ENCODE data around the gene APOO. TPM values are rescaled to one million over a fixed set of nuclear protein-coding genes. Genes with fewer than 3 reads are reported as not detected.
A peak's percentile ranks its signal among the peaks of the same experiment; 100 is the strongest.
"Not testable (repeated sequence)": the region's sequence is repeated elsewhere in the genome, so short reads cannot be mapped to it uniquely, and the experiment has no call there.

The APOO gene
- total RNA-seq, 1 donor from 2014 or later = 11.2 TPM

- ATAC-seq (no peak), DNase-seq (ENCODE audit: low spot score) (no peak)
Observed at GRCh38 chrX:23904096-23904495, 3.6 kb downstream of the APOO start.

GRCh38 chrX:23902419-23902818 is 5.3 kb downstream of the APOO start:
- peak; percentile 82 for ATAC-seq
- DNase-seq (ENCODE audit: low spot score) = no peak

- peak; percentile 56 for DNase-seq (ENCODE audit: low spot score)
- ATAC-seq = peak; percentile 95
Observed at GRCh38 chrX:23901805-23902204, 5.9 kb downstream of the APOO start.

- ATAC-seq (peak; percentile 14), DNase-seq (ENCODE audit: low spot score) (no peak)
Observed at GRCh38 chrX:23901060-23901459, 6.7 kb downstream of the APOO start.

GRCh38 chrX:23900220-23900797 is 7.4 kb downstream of the APOO start:
- no peak for DNase-seq (ENCODE audit: low spot score)
- no peak for ATAC-seq

DNA sequence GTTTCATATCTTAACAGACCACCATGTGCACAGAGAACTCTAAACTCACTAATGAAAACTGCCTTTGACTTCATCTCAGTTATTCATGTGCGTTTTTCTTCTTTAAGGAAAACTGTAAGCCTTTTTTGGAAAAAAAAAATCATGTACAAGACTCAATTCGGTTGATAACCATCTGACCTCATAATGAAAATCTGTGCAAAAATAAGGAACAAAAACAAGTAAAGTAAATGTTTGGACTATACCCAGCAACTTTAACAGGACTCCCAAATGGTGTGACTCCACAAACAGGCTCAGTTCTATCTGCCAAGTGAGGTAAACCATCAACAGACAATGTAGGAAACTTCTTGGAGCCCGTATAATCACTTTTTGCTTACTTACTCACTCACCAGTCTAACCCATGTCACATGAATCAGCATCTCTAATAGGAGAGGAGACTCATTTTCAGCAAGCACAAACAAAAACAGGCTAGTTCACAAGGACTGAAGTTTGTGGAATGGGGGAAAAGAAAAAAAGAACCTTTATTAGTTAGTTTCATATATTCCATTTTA is 9.3 kb downstream of the APOO start:
- ATAC-seq (no peak), DNase-seq (ENCODE audit: low spot score) (no peak)

DNA sequence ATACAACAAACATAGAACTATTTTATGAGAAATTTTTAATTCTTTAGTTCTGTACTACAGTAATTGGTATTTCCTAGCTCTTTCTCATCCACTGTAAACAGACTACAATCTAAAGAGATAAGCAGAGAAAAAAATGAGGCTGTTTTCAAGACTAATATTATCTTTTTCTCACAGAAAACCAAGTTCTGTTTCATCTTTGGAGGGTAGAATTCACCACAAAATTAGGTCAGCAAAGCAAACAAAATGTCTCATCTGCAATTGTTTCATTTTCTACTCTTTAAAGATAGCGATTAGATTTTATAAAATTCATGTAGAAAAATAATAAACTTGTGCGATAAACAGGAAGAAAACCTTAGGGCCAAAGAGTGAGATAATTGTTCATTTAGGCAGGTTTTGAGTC is 10.8 kb downstream of the APOO start:
- DNase-seq (ENCODE audit: low spot score) = no peak
- ATAC-seq = no peak

GRCh38 chrX:23896539-23896938 is 11.2 kb downstream of the APOO start:
- not testable (repeated sequence) for DNase-seq (ENCODE audit: low spot score); ATAC-seq

GRCh38 chrX:23894993-23895392 is 12.7 kb downstream of the APOO start:
- not testable (repeated sequence) for ATAC-seq; DNase-seq (ENCODE audit: low spot score)

DNA sequence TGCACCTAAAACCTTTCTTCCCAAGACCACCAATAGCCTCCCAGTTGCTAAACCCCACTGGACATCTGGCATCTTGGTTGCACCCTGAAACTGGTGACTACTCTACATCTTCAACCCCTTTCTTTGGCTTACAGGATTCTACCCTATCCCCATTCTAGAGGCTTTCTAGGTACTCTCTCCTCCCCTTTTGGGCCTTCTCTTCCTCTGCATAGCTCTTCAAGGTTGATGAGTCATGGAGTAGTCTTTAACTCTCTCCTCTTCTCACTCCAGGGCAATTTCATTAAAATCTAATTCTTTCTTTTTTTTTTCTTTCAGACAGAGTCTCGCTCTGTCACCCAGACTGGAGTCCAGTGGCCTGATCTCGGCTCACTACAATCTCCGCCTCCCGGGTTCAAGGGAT is 16.8 kb downstream of the APOO start:
- ATAC-seq (no peak), DNase-seq (ENCODE audit: low spot score) (no peak)

DNA sequence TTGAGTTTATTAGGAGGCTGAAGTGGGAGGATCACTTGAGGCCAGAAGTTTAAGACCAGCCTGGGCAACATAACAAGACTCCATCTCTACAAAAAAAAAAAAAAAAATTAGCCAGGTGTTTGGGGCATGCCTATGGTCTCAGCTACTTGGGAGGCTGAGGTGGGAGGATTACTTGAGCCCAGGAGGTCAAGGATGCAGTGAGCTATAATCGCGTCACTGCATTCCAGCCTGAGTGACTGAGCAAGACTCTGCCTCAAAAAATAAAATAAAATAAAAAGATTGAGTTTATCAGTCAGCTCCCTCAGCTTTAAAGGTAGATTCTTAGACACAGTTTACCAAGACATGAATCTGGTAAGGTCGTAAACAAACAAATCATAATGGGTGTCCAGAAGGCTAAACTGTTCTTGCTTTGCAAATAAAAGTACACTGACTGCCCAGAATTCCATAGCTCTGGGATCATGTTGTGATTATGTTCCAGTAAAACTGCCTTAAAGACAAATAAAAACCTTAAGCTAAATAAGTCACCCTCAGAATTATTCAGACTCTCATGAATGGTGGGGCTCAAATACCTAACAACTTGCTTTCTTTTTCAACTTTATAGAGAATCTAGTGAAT is 18.7 kb downstream of the APOO start:
- no peak for ATAC-seq
- DNase-seq (ENCODE audit: low spot score) = no peak

GRCh38 chrX:23887918-23888317 is 19.8 kb downstream of the APOO start:
- DNase-seq (ENCODE audit: low spot score) (no peak), ATAC-seq (peak; percentile 47)

DNA sequence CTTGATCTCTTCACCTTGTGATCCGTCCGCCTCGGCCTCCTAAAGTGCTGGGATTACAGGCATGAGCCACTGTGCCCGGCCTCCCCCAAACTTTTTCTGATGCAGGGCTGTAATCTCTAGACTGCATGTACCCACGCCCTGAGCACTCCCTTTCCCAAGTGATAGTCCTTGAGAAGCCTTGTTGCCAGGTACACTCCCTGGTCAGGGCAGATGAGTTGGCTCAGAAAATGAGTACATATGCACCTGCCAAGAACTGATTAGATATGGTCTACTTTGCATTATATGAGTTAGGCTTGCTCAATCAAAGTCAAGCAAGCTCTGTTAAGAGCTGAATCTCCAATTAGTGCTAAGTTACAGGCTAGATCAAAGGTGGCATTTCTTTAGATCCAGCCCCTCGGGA is 20.3 kb downstream of the APOO start:
- no peak for DNase-seq (ENCODE audit: low spot score)
- ATAC-seq = peak; percentile 51

DNA sequence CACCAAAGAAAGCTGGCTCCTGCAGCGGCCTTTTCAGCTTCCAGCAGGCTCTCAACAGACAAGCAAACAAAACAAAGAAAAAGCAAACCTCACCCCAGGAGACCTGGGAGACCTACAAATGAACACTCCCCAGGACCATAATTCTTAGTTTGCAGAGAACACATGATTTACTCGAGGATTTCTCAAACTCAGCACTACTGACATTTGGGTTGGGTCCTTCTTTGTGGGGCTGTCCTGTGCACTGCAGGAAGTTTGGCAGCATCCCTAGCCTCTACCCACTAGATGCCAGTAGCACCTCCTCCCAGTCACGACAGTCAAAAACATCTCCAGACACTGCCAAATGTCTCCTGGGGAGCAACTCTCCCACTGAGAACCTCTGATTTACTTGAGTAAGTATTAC is 21.9 kb downstream of the APOO start:
- DNase-seq (ENCODE audit: low spot score) = no peak
- peak; percentile 17 for ATAC-seq

DNA sequence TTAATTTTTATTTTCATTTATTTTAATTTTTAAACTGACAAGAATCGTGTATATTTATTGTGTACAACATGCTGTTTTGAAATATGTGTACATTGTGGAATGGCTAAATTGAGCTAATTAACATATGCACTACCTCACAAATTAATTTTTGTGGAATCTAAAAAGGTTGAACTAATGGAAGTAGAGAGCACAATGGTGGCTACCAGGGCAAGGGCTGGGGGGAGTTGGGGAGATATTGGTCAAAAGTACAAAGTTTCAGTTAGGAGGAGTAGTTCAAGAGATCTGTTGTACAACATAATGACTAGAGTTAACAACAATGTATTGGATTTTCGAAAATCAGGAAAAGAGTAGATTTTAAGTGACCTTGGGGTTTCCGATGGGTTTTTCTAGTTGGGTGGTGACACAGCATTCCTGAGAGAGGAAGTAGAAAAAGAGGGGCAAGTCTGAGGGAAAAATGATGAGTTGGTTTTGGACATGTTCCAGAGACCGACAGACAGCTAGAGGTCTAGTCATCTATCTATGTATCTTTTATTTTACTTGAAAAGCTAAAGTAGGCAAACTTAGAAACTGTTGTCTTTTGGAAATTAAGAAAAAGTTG is 23.2 kb downstream of the APOO start:
- no peak for DNase-seq (ENCODE audit: low spot score)
- no peak for ATAC-seq

DNA sequence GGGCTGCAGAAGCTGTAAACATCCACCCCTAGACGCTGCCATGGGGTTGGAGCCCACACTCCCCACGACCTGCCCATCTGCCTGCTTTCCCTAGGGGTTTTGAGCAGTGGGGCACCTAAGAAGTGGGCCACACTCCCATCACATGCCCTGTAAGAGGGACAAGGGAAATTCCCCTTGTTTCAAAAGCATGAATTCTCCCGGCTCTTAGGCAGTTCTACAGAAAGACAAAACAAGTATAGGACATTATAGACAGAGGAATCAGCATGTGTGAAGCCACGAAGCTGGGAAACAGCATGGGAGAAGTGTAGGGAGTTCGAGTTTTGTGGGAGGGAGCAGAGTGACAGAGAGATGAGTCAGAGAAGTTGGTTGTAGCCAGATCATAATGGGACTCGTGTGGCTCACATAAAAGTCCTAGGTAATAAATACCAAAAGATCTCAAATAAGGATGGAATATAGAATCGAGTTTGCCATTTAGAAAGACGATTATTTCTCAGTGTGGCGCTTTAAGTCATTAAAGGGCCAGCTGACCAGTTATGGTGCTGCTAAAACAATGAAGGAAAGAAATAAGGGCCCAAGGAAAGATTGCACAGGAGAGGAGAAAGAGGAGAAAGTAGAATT is 23.9 kb downstream of the APOO start:
- DNase-seq (ENCODE audit: low spot score) = no peak
- ATAC-seq = no peak

DNA sequence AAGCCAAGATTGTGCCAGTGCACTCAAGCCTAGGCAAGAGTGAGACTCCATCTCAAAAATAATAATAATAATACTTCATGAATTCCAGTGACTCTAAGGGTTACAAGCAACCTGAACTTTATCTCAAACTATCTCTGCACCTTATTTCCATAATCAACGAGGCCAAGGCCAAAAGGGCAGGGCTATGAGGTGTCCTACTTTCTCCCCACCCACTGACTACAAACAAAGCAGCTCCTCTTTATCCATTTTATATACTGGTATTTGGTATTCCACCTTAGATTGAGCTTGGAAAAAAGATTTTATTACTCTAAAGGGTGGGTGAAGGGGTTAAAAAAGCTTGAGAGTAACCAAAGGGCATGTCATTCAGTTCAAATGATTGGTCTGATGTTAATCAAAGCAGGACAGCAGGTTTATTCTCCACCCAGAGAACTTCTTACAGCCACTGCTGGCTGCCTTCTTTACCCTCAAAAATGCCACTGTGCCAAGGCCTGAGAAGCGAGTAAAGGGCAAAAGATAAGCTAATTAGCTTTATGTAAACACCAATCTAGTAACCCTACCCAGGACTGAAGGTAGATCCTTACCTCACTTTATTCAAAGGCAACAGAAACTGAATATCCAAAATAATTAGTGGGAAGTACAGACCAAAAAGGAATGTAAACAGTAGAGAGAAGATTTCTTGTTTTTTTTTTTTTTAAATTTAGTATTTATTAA is 28.2 kb downstream of the APOO start:
- ATAC-seq (peak; percentile 97), DNase-seq (ENCODE audit: low spot score) (peak; percentile 48)

DNA sequence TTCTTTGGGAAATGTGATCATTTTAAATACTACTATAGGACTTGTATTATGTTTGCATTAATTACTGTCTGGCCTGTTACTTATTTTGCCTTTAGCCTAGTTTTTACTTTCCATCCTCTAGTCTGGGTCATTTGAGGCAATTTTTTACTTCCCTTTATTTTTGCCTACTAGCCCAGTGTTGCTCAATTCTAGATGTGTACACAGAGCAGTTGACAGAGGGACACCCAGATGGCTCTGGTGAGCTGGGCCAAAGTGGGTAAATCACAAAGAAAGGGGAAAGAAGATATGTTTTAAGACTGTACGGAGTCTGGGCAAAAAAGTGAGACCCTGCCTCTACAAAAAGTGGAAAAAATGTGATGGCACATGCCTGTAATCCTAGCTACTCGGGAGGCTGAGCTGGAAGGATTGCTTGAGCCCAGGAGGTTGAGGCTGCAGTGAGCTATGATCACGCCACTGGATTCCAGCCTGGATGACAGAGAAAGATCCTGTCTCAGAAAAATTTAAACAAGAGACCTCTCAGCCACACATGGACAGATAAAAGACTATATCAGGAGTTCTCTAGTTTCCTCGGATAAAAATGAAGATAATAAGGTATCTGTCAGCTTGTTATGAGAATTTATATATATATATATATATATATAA is 35.7 kb downstream of the APOO start:
- ATAC-seq (peak; percentile 97), DNase-seq (ENCODE audit: low spot score) (peak; percentile 46)

- DNase-seq (ENCODE audit: low spot score) = no peak
- no peak for ATAC-seq
Observed at GRCh38 chrX:23870041-23870440, 37.7 kb downstream of the APOO start.

GRCh38 chrX:23864742-23865326 is 42.9 kb downstream of the APOO start:
- no peak for DNase-seq (ENCODE audit: low spot score)
- ATAC-seq = no peak
